HepG2 (cell line): Measurements from ENCODE around the gene ADI1. TPM values are rescaled to one million over a fixed set of nuclear protein-coding genes. Genes with fewer than 3 reads are reported as not detected.

Experiments
- ATM ChIP-seq: fragments of 450-650 bp; IDR thresholded peaks from 2 replicates; pipeline ENCODE4 v1.7.1; 2017; ENCODE audit warnings: mild to moderate bottlenecking, borderline replicate concordance
- EED ChIP-seq: sonication (generic); formaldehyde crosslinking; IDR thresholded peaks from 2 replicates; pipeline ENCODE4 v1.5.0; 2020; ENCODE audit warnings: mild to moderate bottlenecking, missing genetic modification reagents
- GLI4 ChIP-seq: sonication (generic); formaldehyde crosslinking; IDR thresholded peaks from 2 replicates; pipeline ENCODE4 v1.5.1; 2020; ENCODE audit warnings: missing genetic modification reagents, mild to moderate bottlenecking, moderate library complexity, borderline replicate concordance
- HDAC6 ChIP-seq: fragments of 200-600 bp; sonication (generic); IDR thresholded peaks from 2 replicates; pipeline ENCODE4 v1.7.0; 2017; ENCODE audit warnings: mild to moderate bottlenecking, antibody characterized with exemption, low read length, low read depth
- HOXA7 ChIP-seq: sonication (generic); formaldehyde crosslinking; IDR thresholded peaks from 2 replicates; pipeline ENCODE4 v1.8.1; 2022; ENCODE audit warnings: mild to moderate bottlenecking, missing genetic modification reagents, moderate library complexity
- KLF16 ChIP-seq, 2 experiments: sonication (generic) in 1 of 2; formaldehyde crosslinking in 1 of 2; IDR thresholded peaks; 2 replicates each; pipeline versions ENCODE4 v1.6.1 to v1.8.0; 2016 to 2023; ENCODE audit warnings: missing genetic modification reagents in 2 of 2, missing compliant biosample characterization in 1 of 2
- NCOA5 ChIP-seq: sonication (generic); formaldehyde crosslinking; IDR thresholded peaks from 2 replicates; pipeline ENCODE4 v1.4.0; 2020; ENCODE audit warnings: missing genetic modification reagents
- NFIB ChIP-seq: sonication (generic); formaldehyde crosslinking; IDR thresholded peaks from 2 replicates; pipeline ENCODE4 v1.9.0; 2021; ENCODE audit warnings: missing genetic modification reagents, mild to moderate bottlenecking, borderline replicate concordance
- RARG ChIP-seq: sonication (generic); formaldehyde crosslinking; IDR thresholded peaks from 2 replicates; pipeline ENCODE4 v1.4.0; 2020; ENCODE audit warnings: low read depth, mild to moderate bottlenecking, missing genetic modification reagents
- RBAK ChIP-seq: sonication (generic); formaldehyde crosslinking; IDR thresholded peaks from 2 replicates; pipeline ENCODE4 v1.5.1; 2020; ENCODE audit warnings: mild to moderate bottlenecking, missing genetic modification reagents
- SIX4 ChIP-seq: sonication (generic); formaldehyde crosslinking; IDR thresholded peaks from 2 replicates; pipeline ENCODE4 v1.4.0; 2020; ENCODE audit warnings: missing genetic modification reagents
- ZBTB20 ChIP-seq: sonication (generic); formaldehyde crosslinking; IDR thresholded peaks from 2 replicates; pipeline ENCODE4 v1.8.1; 2023; ENCODE audit warnings: missing genetic modification reagents, low read depth, mild to moderate bottlenecking, borderline replicate concordance
- ZBTB40 ChIP-seq, 2 experiments: fragments of 450-650 bp in 1 of 2; sonication (generic) in 1 of 2; formaldehyde crosslinking in 1 of 2; IDR thresholded peaks; 2 replicates each; pipeline versions ENCODE4 v1.6.1 to v1.8.0; 2016 to 2022; ENCODE audit warnings: antibody characterized with exemption in 1 of 2, mild to moderate bottlenecking in 1 of 2, missing genetic modification reagents in 1 of 2
- ZBTB43 ChIP-seq: sonication (generic); formaldehyde crosslinking; conservative IDR thresholded peaks from 2 replicates; pipeline ENCODE4 v1.4.0; 2020; ENCODE audit warnings: missing genetic modification reagents
- ZNF10 ChIP-seq: sonication (generic); formaldehyde crosslinking; IDR thresholded peaks from 2 replicates; pipeline ENCODE4 v1.4.0; 2020; ENCODE audit warnings: mild to moderate bottlenecking, low read depth, missing genetic modification reagents, borderline replicate concordance
- ZNF143 ChIP-seq: sonication (generic); formaldehyde crosslinking; IDR thresholded peaks from 2 replicates; pipeline ENCODE4 v1.4.0; 2020; ENCODE audit warnings: missing genetic modification reagents
- ZNF224 ChIP-seq: sonication (generic); formaldehyde crosslinking; IDR thresholded peaks from 2 replicates; pipeline ENCODE4 v1.5.0; 2020; ENCODE audit warnings: mild to moderate bottlenecking, missing genetic modification reagents
- ZNF251 ChIP-seq: sonication (generic); formaldehyde crosslinking; IDR thresholded peaks from 2 replicates; pipeline ENCODE4 v1.9.0; 2021; ENCODE audit warnings: mild to moderate bottlenecking, missing genetic modification reagents
- ZNF274 ChIP-seq: sonication (generic); formaldehyde crosslinking; IDR thresholded peaks from 2 replicates; pipeline ENCODE4 v1.5.1; 2020; ENCODE audit warnings: mild to moderate bottlenecking, missing genetic modification reagents
- ZNF329 ChIP-seq: sonication (generic); formaldehyde crosslinking; IDR thresholded peaks from 2 replicates; pipeline ENCODE4 v1.9.0; 2021; ENCODE audit warnings: low read depth, mild to moderate bottlenecking, missing genetic modification reagents
- ZNF749 ChIP-seq: sonication (generic); formaldehyde crosslinking; IDR thresholded peaks from 2 replicates; pipeline ENCODE4 v1.8.0; 2022; ENCODE audit warnings: mild to moderate bottlenecking, missing genetic modification reagents, moderate library complexity, borderline replicate concordance
- polyA plus RNA-seq, 8 experiments: library from polyadenylated mRNA; depleted of rRNA in 3 of 8; stranded (reverse) in 7 of 8; unstranded in 1 of 8; fragments of >200 nt; fragmentation: Illumina TruSeq in 4 of 8; extraction: Trizol in 4 of 8; gene quantifications; 2 replicates each; pipeline versions ENCODE4 v1.2.1 to v1.2.3, GENCODE V29; 2011 to 2016; ENCODE audit warnings: low read depth in 4 of 8, missing spikeins in 1 of 8, mixed read lengths in 1 of 8; ENCODE audit not compliant: insufficient read depth in 1 of 8
- total RNA-seq, 5 experiments: library from RNA; depleted of rRNA; stranded (reverse); fragments of >200 nt; fragmentation: Illumina TruSeq; extraction: Trizol; gene quantifications; 2 replicates each; pipeline ENCODE4 v1.2.3, GENCODE V29; 2016; ENCODE audit warnings: low read depth in 1 of 5

Gene ADI1
- total and polyA plus RNA-seq, 2 of the 13 experiments (the other 11 are each of a cell fraction or from before 2014, with no cell fraction given) = 28.7 to 123 TPM

DNA sequence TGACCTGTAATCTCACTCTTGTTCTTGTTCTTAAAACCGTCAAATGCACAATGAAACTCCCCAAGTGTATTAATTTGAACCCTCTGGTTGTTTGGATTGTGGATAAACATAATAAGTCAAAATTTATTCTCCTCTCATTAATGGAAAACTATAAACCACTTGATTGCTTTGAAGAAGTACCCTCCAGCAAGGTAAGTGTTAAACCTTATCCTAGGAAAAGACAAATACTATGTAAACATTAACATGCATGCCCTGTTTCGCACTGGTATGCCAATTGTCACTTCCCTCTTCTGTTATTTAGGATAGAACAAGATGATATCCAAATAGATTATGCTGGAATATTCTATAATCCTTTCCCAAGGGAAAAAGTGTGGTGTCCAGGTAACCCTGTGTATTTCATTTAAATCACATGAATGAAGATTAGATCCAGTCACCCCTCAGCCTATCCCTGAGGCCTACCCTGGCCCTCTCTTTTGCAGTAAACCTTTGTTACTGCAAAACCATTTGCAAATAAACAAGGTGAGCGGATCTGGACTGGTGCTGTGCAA lies 1.3 kb downstream of the ADI1 start (continued):
- TF ChIP-seq ZBTB43 (CRISPR knock-in tag) (no peak), GLI4 (CRISPR knock-in tag) (no peak), SIX4 (CRISPR knock-in tag) (peak; percentile 10; the same call in 1 of the 2 replicates), NFIB (no peak), ZNF224 (CRISPR knock-in tag) (no peak), NCOA5 (CRISPR knock-in tag) (no peak), ZNF10 (CRISPR knock-in tag) (no peak), ZBTB20 (no peak), ZNF251 (0 out of 2 replicates have a peak, but pooled peaks have one; percentile 19), RARG (CRISPR knock-in tag) (no peak), ZNF274 (CRISPR knock-in tag) (no peak), EED (CRISPR knock-in tag) (no peak), HDAC6 (no peak), ZBTB40 (IDR thresholded peaks at IDR 0.05) (no peak), ZBTB40 (CRISPR knock-in tag; IDR thresholded peaks at IDR 0.05) (peak; percentile 67; the same call in 1 of the 2 replicates), ZNF749 (CRISPR knock-in tag) (no peak), RBAK (CRISPR knock-in tag) (no peak), ATM (no peak), HOXA7 (CRISPR knock-in tag) (no peak), ZNF143 (CRISPR knock-in tag) (no peak), KLF16 (CRISPR knock-in tag; IDR thresholded peaks at IDR 0.05) (peak in 1 of 2 experiments; percentile 17; a peak in 1 of 4 replicates), ZNF329 (no peak)
